Measurements from ENCODE around the gene SLC7A6.
A peak's percentile ranks its signal among the peaks of the same experiment; 100 is the strongest.

Gene SLC7A6

DNA sequence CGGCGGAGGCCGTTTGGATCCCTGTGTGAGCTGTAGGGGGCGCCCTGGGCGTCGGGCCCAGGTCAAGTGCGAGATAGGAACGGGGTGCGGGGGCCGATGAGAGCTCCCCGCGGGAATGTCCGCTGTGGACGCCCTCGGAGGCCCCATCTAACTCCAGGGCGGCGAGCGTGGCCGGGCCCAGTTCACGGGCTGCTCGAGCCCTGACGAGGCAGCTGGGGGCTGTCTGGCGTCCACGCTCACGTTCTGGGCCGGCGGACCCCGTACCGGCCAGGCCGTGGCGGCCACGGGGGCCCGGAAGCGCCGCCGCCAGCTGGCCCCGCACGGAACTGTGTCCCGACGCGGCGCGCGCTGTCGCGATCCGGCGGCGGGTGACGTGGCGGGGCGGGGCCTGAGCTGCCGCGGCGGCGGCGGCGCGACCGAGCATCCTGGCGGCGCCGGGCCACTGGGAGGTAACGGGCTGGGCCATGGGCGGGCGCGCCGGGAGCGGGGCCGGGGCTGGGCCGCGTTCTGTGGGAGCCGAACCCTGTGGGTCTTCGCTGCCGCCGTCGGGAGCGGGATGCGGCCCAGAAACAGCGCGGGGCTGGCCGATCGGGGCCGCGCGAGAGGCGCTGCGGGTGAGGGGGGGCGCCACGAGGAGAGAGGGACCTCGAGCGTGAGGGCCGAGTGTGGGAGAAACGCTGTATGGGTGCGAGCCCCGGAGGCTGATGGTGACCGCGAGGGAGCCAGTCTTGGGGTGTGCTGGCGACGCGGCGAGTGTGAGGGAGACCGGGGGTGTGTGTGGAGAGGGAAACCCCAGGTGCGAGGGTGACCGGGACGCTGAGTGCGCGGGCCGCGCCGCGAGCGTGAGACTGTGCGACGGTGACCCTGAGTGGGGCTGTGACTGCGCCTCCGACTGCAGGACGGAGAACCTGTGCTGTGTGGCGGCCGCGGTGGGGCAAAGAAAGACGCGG is at the start of gene SLC7A6:
Gene SLC7A6, plus strand, starts transcription at position 399 of the 950 bp plus-strand sequence. CDS start 10,201 bp downstream, outside the sequence.
- peak; percentile 74 for DNase-seq (ENCODE audit: low read depth)

DNA sequence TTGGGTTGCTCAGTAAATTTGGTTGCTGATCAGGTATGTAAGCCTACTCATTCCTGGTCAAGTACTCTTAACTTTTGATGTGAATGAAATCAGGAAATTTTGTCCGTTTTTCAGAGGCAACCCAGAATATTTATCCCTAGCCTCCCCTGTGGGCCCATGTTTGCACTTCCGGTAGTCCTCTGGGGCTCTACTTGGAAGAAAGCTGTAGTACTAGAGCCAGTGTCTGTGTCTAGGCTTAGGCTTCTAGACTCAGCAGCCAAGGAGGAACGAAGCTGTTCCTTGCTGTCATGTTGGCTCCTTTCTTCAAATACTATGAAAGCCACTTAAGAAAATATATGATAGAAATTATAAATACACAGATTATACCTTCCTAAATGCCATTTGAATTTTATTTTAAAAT is 49.6 kb upstream of the SLC7A6 start:
- no peak for DNase-seq (ENCODE audit: low read depth)

DNA sequence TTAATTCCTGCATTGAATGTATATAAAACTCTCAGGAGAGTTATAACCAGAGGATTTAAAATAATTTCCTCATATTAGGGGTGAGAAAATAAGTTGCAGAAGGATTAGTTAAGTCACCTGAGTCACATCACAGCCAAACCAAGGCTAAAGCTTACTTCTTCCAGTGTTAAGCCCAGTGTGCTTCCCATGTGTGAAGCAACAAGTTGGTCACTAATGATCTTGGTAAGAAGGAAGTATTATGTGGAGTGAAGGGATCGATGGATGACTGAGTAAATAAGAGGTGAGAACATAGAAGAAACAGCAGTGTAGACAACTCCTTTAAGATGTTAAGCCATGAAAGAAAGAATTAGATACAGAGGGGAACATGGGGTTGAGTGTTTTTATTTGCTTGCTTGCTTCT is 49.0 kb upstream of the SLC7A6 start:
- no peak for DNase-seq (ENCODE audit: low read depth)

DNA sequence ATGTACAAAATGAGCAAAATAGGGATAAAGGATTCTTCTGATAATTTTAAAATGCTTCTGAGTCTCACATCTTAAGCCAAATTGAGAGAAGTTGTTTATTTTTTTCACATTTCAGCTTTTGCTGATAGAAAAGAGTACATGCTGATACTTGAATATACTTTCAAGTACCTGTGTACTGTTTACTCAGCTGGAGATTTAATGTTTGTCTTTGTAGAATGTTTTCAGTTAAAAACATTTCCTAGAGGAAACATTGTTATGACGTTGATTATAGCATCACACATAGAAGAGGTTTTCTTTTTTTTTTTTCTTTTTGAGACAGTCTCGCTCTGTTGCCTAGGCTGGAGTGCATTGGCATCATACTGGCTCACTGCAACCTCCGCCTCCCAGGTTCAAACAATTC is 48.1 kb upstream of the SLC7A6 start:
- no peak for DNase-seq (ENCODE audit: low read depth)

- no peak for DNase-seq (ENCODE audit: low read depth)
Measured at GRCh38 chr16:68217506-68217905, 46.8 kb upstream of the SLC7A6 start.

- DNase-seq (ENCODE audit: low read depth): no peak
Measured at GRCh38 chr16:68219725-68220351, 44.5 kb upstream of the SLC7A6 start.

DNA sequence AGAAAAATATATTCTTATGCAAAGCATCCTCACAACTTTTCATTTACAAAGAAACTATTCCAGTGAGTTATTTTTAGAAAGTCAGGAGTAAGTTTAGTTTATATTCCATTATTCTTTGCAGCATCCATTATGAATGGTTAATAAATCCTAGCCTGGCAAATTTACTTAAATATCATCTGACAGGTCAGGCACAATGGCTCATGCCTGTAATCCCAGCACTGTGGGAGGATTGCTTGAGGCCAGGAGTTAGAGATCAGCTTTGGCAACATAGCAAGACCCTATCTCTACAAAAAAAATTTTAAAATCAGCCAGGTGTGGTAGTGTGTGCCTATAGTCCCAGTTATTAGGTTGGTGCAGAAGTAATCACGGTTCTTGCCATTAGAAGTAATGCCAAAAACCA is 41.3 kb upstream of the SLC7A6 start:
- no peak for DNase-seq (ENCODE audit: low read depth)

DNA sequence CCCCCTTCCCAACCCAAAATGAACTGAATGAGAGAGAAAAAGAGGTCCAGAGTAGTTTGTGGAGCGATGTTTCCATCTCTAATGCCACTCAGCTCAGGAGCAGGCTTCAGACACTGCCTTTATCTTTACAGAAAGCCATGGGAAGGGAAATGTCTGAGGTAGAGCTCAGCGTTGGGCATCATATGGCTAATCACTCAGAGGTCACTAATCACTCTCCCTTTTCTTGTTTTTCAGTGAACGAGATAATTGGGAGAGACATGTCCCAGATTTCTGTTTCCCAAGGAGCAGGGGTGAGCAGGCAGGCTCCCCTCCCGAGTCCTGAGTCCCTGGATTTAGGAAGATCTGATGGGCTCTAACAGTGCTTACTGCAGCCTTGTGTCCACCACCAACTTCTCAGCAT is 38.2 kb upstream of the SLC7A6 start:
- DNase-seq (ENCODE audit: low read depth): no peak

GRCh38 chr16:68227183-68227793 is 37.0 kb upstream of the SLC7A6 start:
- DNase-seq (ENCODE audit: low read depth): no peak

- DNase-seq (ENCODE audit: low read depth): no peak
Measured at GRCh38 chr16:68227850-68228553, 36.3 kb upstream of the SLC7A6 start.

- DNase-seq (ENCODE audit: low read depth): no peak
Measured at GRCh38 chr16:68228652-68229051, 35.7 kb upstream of the SLC7A6 start.

GRCh38 chr16:68229431-68230175 is 34.7 kb upstream of the SLC7A6 start:
- DNase-seq (ENCODE audit: low read depth): no peak

- DNase-seq (ENCODE audit: low read depth): no peak
Measured at GRCh38 chr16:68230176-68230571, 34.2 kb upstream of the SLC7A6 start.

DNA sequence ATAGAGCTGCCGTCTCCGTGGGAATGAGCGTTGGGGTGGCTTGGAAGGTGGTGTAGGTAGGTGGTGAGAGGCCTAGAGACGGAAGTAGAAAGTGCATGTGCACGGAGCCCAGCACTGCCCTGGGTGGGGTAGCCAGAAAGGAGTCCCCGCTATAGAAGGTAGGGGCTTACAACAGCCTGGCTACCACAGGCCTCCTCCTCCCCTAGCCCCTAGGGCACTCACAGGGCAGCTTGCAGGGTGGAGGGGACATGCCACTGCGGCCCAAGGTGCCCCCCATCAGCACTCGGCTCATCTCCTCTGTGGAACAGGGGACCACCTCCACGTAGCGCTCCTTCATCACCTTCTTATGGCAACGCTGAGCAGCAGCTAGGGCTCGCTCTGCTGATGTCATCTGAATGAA is 33.4 kb upstream of the SLC7A6 start:
- DNase-seq (ENCODE audit: low read depth): no peak

GRCh38 chr16:68231384-68232136 is 32.8 kb upstream of the SLC7A6 start:
- no peak for DNase-seq (ENCODE audit: low read depth)

DNA sequence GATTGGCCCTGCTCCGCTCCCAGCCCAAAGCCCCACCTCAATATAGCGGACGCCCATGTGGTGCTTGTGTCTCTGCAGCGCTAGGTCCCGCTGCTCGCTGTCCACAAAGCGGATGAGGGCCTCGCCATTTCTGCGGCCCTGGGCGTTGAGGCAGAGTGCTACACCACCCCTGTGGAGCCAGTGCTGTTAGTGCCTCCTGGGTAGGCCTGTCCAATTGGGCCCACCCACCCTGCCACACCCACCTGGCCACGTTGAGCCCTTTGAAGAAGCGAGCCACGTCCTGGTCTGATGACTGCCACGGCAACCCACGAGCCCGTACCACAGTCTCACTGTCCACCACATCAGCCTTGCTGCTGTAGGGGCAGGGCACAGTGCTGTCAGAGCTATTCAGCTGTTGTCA is 32.0 kb upstream of the SLC7A6 start:
- no peak for DNase-seq (ENCODE audit: low read depth)

DNA sequence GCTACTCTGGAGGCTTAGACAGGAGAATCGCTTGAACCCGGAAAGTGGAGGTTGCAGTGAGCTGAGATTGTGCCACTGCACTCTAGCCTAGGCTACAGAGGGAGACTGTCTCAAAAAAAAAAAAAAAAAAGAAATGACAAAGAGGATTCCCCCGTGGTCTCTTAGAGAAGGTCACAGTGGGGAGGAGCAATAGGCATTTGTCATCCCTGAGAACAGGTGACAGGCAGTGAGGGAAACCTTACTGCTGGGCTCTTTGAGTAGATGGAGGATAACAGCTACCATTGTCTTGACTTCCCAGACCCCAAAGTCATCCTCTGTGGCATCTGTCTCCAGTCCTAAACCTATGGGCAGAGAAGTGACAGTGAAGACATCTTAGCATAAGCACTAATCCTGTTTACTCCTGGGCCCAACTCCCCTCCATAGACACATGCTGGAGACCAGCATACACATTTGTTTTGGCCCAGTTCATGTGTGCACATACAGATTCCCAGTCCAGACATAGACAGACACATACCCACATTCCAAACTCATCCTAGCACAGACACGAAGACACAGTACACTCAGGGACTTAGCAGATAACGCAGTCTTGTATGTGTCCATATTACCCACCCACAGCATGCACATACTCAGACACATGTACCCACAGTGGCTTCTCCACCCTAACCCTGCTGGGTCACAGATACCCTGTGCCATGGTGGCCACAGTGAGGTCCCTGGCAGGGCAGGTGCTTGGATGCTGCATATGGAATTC is 31.1 kb upstream of the SLC7A6 start:
- DNase-seq (ENCODE audit: low read depth): no peak

DNA sequence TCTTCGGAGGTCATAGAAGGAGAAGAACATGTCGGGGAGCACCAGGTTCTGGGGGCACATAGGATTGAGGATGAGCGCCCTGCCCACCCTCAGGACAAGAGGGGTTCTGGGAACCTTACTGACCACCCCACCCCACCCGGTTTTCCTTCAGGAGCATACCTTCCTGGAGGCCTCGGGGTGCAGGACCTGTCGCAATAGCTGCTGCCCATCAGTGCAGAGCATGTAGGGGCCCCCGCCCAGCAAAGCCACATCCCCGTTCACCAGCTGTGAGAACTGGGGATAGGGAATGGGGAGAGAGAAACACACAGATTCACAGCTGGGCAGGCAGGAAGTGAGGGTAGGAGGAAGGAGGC is 30.5 kb upstream of the SLC7A6 start:
- no peak for DNase-seq (ENCODE audit: low read depth)

DNA sequence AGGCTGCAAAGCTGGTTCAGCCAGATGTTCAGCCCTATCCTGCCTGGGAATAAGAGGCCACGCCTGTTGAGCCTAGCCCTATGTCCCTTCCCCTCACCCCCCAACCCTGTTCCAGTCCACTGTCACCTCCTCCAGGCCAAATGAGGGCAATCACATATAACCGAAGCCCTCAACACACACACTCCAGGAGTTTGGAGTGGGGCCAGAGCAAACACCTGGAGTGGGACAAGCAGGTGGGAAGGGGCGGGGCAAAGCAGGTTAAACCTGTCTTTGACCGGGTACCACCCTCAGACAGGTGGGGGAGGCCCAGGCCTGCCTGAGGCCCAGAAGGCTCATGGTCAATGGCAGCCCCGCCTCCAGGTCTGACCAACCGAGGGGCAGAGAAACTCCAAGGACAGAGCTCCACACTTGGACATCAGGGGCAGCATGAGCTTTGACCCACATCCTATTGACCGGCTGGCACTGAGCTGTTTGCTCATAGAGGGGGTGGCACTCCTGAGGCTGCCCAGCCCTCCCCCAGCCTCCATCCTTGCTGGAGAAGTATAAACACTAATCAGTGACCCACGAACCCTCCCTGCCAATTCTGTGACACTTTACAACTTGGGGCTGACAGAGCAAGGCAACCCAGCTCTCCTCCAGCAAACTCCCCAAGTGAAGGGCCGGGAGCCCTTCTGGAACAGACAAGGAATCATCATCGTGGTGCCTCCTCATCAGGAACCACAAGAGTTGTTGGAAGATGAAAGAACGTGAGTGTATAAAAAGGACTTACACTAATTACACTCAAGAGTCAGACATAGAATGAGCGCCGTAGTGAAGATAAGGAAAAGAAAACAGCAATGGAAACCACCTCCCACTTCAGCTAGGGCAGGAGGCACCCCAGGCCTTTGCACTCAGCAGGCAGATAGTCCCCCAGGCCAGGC is 29.9 kb upstream of the SLC7A6 start:
- no peak for DNase-seq (ENCODE audit: low read depth)

All from activated T-cell treated with anti-CD3 and anti-CD28 coated beads for 1 hour (primary cell).